PC-3 (cell line): Measurements from ENCODE around the gene MGMT.

ENCODE experiments used
- CTCF ChIP-seq: fragments of 300-600 bp; sonication (generic); conservative IDR thresholded peaks from 2 replicates; pipeline ENCODE4 v1.5.1; 2017; ENCODE audit warnings: antibody characterized with exemption, low read depth, mild to moderate bottlenecking, low read length
- EZH2 ChIP-seq: fragments of 300-600 bp; sonication (generic); IDR thresholded peaks from one replicate; pipeline ENCODE4 v1.6.1; 2017; ENCODE audit warnings: antibody characterized with exemption, mild to moderate bottlenecking, low read length; ENCODE audit not compliant: unreplicated experiment
- EZH2phosphoT487 ChIP-seq: fragments of 300-600 bp; sonication (generic); IDR thresholded peaks from 2 replicates; pipeline ENCODE4 v1.6.1; 2018; ENCODE audit warnings: mild to moderate bottlenecking, antibody characterized with exemption, low read length, borderline replicate concordance

GRCh38 chr10:129534826-129535225 lies 67.8 kb downstream of the MGMT start:
- TF ChIP-seq CTCF, result no peak
- TF ChIP-seq EZH2phosphoT487, result no peak
- TF ChIP-seq EZH2, result no peak
